Sigmoid colon (tissue), 7 donors: ENCODE results near the gene THSD7B. TPM values are rescaled to one million over a fixed set of nuclear protein-coding genes. Genes with fewer than 3 reads are reported as not detected.

Source experiments
- DNase-seq: peaks from one replicate; pipeline ENCODE4 v3.0.0-alpha.2; 2019
- H3K27ac ChIP-seq, 4 donors: fragments of 200-600 bp; sonication (generic); one replicate each; pipeline ENCODE4 v1.5.1; 2016 to 2019; ENCODE audit warnings: mild to moderate bottlenecking in 1 of 4
- H3K27me3 ChIP-seq, 3 donors: fragments of 200-600 bp; sonication (generic); one replicate each; pipeline ENCODE4 v1.5.1; 2019; ENCODE audit warnings: mild to moderate bottlenecking in 1 of 3
- H3K36me3 ChIP-seq, 4 donors: fragments of 200-600 bp; sonication (generic); one replicate each; pipeline ENCODE4 v1.5.1; 2016 to 2019
- H3K4me1 ChIP-seq, 4 donors: fragments of 200-600 bp; sonication (generic); one replicate each; pipeline ENCODE4 v1.5.1; 2017 to 2019
- H3K4me3 ChIP-seq, 4 donors: fragments of 200-600 bp; sonication (generic); one replicate each; pipeline ENCODE4 v1.5.1; 2017 to 2019; ENCODE audit warnings: mild to moderate bottlenecking in 2 of 4, moderate library complexity in 1 of 4
- H3K9me3 ChIP-seq, 4 donors: fragments of 200-600 bp in 3 of 4; sonication (generic) in 3 of 4; one replicate each; pipeline versions ENCODE4 v1.5.1 to v1.6.1; 2013 to 2019
- EP300 ChIP-seq, 4 donors: sonication (generic); formaldehyde crosslinking; IDR thresholded peaks; one replicate each; pipeline ENCODE4 v1.6.1; 2017; ENCODE audit warnings: antibody characterized with exemption in 4 of 4
- POLR2A ChIP-seq, 2 donors: fragments of 450-650 bp; IDR thresholded peaks; one replicate each; pipeline ENCODE4 v1.6.1; 2016; ENCODE audit warnings: antibody characterized with exemption in 2 of 2, mild to moderate bottlenecking in 2 of 2, moderate library complexity in 2 of 2
- POLR2AphosphoS5 ChIP-seq, 4 donors: sonication (generic); formaldehyde crosslinking; IDR thresholded peaks; one replicate each; pipeline ENCODE4 v1.6.1; 2017; ENCODE audit warnings: antibody characterized with exemption in 4 of 4
- WGBS, 2 donors: extraction: QIAGEN DNeasy Blood & Tissue Kit; methylation state at CpG; one replicate each; pipeline ENCODE4 v1.1.7; 2013; 5-methylcytosine and 5-hydroxymethylcytosine counted together
- intact Hi-C: fragments of 100-400 bp; cut with DNase I; formaldehyde crosslinking; loops from one replicate; pipeline ENCODE4 v1.15.1; 2023
- polyA plus RNA-seq, 3 donors: library from polyadenylated mRNA; stranded (reverse); fragments of 200-250 nt; gene quantifications; one replicate each; pipeline ENCODE4 v1.2.3, GENCODE V29; 2013
- total RNA-seq, 4 donors: library from RNA; depleted of rRNA; stranded (reverse); fragments of >200 nt; gene quantifications; one replicate each; pipeline ENCODE4 v1.1.0, GENCODE V29; 2016
- TF ChIP-seq, protein P1 (sequence below), 4 experiments: fragments of 450-650 bp in 3 of 4; fragments of 200-600 bp in 1 of 4; IDR thresholded peaks; one replicate each; pipeline ENCODE4 v1.5.1; 2016 to 2019; ENCODE audit warnings: antibody characterized with exemption in 4 of 4, mild to moderate bottlenecking in 3 of 4, moderate library complexity in 2 of 4
- donor health status: healthy with polysubstance abuse.
- donor health status: Bipolar disorder and iron deficiency.
- donor health status: healthy.

The THSD7B gene
- total and polyA plus RNA-seq, 7 donors: 0.16 to 0.83 (median 0.27) TPM; not detected in 2

DNA sequence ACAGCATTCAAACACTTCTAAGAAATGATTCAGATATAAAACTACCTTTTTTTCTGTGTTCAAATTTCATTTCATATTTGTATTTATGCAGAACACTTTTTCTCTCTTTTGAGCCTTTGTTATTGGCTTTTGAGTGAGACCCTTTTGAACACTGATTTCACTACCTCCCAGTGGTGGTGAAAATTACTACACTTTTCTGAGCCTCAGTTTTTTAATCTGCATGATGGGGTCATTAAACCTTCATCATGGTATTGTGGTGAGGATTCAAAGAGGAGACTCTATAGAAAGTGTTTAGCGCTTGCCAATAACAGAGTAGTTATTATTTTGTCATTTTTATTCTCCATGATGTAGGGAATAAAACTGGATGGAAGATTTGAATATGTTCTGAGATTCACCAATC is 169.8 kb downstream of the THSD7B start:
- H3K36me3 ChIP-seq: no peaks in the 10 kb centered on the region
- no peaks in the 10 kb centered on the region for H3K4me1 ChIP-seq
- H3K27me3 ChIP-seq: no peaks in the 10 kb centered on the region
- TF ChIP-seq POLR2A (IDR thresholded peaks at IDR 0.05) (no peak), POLR2AphosphoS5 (IDR thresholded peaks at IDR 0.05) (no peak), EP300 (IDR thresholded peaks at IDR 0.05) (no peak)
- TF ChIP-seq, protein P1, sequence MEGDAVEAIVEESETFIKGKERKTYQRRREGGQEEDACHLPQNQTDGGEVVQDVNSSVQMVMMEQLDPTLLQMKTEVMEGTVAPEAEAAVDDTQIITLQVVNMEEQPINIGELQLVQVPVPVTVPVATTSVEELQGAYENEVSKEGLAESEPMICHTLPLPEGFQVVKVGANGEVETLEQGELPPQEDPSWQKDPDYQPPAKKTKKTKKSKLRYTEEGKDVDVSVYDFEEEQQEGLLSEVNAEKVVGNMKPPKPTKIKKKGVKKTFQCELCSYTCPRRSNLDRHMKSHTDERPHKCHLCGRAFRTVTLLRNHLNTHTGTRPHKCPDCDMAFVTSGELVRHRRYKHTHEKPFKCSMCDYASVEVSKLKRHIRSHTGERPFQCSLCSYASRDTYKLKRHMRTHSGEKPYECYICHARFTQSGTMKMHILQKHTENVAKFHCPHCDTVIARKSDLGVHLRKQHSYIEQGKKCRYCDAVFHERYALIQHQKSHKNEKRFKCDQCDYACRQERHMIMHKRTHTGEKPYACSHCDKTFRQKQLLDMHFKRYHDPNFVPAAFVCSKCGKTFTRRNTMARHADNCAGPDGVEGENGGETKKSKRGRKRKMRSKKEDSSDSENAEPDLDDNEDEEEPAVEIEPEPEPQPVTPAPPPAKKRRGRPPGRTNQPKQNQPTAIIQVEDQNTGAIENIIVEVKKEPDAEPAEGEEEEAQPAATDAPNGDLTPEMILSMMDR (IDR thresholded peaks at IDR 0.05): no peak
- no peak overlapping the region for H3K4me3 ChIP-seq
- no peak overlapping the region for H3K27ac ChIP-seq
- H3K9me3 ChIP-seq: no peaks in the 10 kb centered on the region
- 87 to 94% methylated on average over 1 of the region's 1 CpG for WGBS, 2 donors
- intact Hi-C loops: no loop called here
- no peak for DNase-seq

DNA sequence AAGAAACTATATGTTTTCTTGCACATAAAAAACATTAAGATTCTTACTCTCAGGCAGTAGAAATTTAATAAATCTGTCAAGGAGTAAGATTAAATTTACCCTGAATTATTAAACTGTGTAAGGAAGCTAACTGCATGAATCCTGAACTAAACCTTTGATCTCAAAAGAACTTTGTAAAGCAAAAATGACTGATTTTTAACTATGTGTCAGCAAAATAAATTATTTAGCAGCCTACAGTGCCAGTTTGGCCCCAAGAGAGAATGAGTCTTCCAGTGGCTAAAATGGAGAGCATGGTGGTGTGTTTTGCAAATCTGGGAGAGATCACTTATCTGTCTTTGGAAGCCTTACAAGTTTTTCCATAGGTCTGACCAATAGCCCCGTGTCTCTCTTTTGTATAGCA is 190.7 kb downstream of the THSD7B start:
- no peaks in the 10 kb centered on the region for H3K9me3 ChIP-seq
- H3K4me1 ChIP-seq: no peaks in the 10 kb centered on the region
- TF ChIP-seq EP300 (IDR thresholded peaks at IDR 0.05) (no peak), POLR2A (IDR thresholded peaks at IDR 0.05) (no peak), POLR2AphosphoS5 (IDR thresholded peaks at IDR 0.05) (no peak)
- TF ChIP-seq, protein P1 (IDR thresholded peaks at IDR 0.05): no peak
- H3K27me3 ChIP-seq: no peaks in the 10 kb centered on the region
- 0 to 87% methylated on average over 1 of the region's 1 CpG for WGBS, 2 donors
- no peak for DNase-seq
- H3K4me3 ChIP-seq: no peak overlapping the region
- intact Hi-C loops: no loop called here
- H3K27ac ChIP-seq: no peak overlapping the region
- H3K36me3 ChIP-seq: no peaks in the 10 kb centered on the region

DNA sequence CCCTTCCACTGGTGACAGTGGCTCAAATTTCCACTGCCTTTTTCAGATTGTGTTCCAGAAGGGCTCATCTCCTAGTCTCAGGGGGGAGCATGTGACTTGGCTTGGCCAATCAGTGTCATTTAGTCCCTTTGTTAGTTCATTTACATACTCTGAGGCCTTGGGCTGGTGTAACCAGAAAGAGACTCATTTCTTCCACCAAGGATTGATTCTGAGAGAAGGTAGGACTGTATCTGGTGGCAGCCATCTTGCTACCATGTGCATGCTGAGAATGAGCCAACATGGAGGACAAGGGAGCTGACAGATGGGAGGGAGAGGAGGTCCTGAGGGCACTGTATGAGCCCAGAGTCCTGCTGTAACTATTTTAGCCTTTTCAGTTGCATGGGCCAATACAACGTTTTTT is 191.7 kb downstream of the THSD7B start:
- no peak overlapping the region for H3K27ac ChIP-seq
- no peaks in the 10 kb centered on the region for H3K9me3 ChIP-seq
- WGBS, 2 donors: 0 to 83% methylated on average over 1 of the region's 1 CpG
- no peak for DNase-seq
- H3K4me1 ChIP-seq: no peaks in the 10 kb centered on the region
- no peak overlapping the region for H3K4me3 ChIP-seq
- H3K36me3 ChIP-seq: no peaks in the 10 kb centered on the region
- intact Hi-C loops: no loop called here
- H3K27me3 ChIP-seq: no peaks in the 10 kb centered on the region
- TF ChIP-seq EP300 (IDR thresholded peaks at IDR 0.05): no peak
- TF ChIP-seq, protein P1 (IDR thresholded peaks at IDR 0.05): no peak
- TF ChIP-seq POLR2A (IDR thresholded peaks at IDR 0.05): no peak
- TF ChIP-seq POLR2AphosphoS5 (IDR thresholded peaks at IDR 0.05): no peak

DNA sequence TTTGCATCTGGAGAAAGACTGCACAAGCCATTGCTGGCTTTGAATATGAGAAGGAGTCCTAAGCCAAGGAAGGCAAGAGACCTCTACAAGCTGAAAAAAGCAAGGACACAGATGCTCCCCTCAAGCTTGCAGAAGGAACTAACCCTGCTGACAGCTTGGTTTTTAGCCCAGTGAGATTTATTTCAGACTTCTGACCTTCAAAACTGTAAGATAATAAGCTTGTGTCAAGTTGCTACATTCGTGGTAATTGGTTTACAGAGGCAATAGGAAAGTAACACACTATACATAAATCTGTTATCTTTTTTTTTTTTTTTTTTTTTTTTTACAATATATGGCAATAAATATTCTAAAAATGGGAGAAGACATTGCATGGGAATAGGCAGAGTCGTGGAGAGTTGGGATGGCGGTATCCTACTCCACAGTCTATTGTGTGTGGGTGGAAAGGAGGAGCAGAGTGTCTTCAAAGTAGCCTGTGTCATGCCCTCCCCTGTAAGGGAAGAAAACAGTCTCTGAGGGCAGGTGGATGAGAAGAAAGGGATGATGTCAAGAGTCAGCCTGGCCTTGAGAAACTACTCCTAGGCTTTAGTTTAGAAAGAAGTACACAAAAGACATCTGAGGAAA is 196.9 kb downstream of the THSD7B start:
- Histone ChIP-seq H3K9me3 (no peaks in the 10 kb centered on the region), H3K36me3 (no peaks in the 10 kb centered on the region), H3K4me3 (no peak overlapping the region), H3K27me3 (no peaks in the 10 kb centered on the region), H3K4me1 (no peaks in the 10 kb centered on the region), H3K27ac (no peak overlapping the region)
- TF ChIP-seq EP300 (IDR thresholded peaks at IDR 0.05) (no peak), POLR2A (IDR thresholded peaks at IDR 0.05) (no peak), POLR2AphosphoS5 (IDR thresholded peaks at IDR 0.05) (no peak)
- TF ChIP-seq, protein P1 (IDR thresholded peaks at IDR 0.05): no peak
- 36 to 64% methylated on average over 3 of the region's 3 CpGs for WGBS, 2 donors
- intact Hi-C loops: no loop called here
- DNase-seq: no peak

DNA sequence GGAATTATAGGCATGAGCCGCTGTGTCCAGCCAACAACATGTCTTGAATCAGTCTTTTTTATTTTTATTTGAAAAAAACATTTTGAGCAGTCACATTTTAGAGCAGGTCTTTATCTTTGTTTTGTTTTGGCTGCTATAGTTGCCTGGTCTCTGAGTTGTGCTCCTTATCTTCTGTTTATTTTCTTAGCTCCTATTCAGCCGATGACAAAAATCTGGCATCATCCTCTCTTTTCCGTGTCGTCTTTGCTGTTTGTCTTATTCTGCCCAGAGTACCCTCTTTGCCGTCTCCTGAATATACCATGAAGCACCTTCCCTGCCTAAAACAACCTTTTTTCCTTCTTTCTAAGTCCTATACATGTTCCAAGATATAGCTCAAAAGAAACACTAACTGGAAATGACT is 201.1 kb downstream of the THSD7B start:
- no peak for DNase-seq
- Histone ChIP-seq H3K4me3 (no peak overlapping the region), H3K27me3 (no peaks in the 10 kb centered on the region), H3K36me3 (no peaks in the 10 kb centered on the region), H3K4me1 (no peaks in the 10 kb centered on the region), H3K9me3 (no peaks in the 10 kb centered on the region), H3K27ac (no peak overlapping the region)
- intact Hi-C loops: no loop called here
- WGBS, 2 donors: 76 to 79% methylated on average over 5 of the region's 5 CpGs
- TF ChIP-seq, protein P1 (IDR thresholded peaks at IDR 0.05): no peak
- TF ChIP-seq POLR2AphosphoS5 (IDR thresholded peaks at IDR 0.05) (no peak), EP300 (IDR thresholded peaks at IDR 0.05) (no peak), POLR2A (IDR thresholded peaks at IDR 0.05) (no peak)
